Measurements from ENCODE around the gene QKI. TPM values are rescaled to one million over a fixed set of nuclear protein-coding genes. Genes with fewer than 3 reads are reported as not detected.

Gene QKI
- total and polyA plus RNA-seq, 2 of the 8 experiments (the other 6 are each of a cell fraction or from before 2014, with no cell fraction given): 181 to 183 TPM

- Histone ChIP-seq H3K79me2 (ENCODE audit: control insufficient read depth in 1 of 2, insufficient read depth in 2 of 2, low read length in 2 of 2) (no peaks in the 10 kb centered on the region), H2AK5ac (ENCODE audit: low read depth, low read length) (no peak overlapping the region), H2BK120ac (replicated peaks; ENCODE audit: low read depth, low read length) (no peak overlapping the region), H3K79me1 (ENCODE audit: low read depth, low read length) (no peaks in the 10 kb centered on the region), H3K4me1 (replicated peaks in 1 of 4; ENCODE audit: control insufficient read depth in 3 of 4, insufficient read depth in 4 of 4, low read length in 3 of 4) (peaks cover 0 to 11% (median 4%) of the 10 kb centered on the region in 4 experiments; a peak in 5 of 7 replicates), H4K8ac (ENCODE audit: extremely low read depth, insufficient read depth, low read length) (no peak overlapping the region), H3K56ac (replicated peaks; ENCODE audit: insufficient read length, low read depth, low read length) (no peak overlapping the region), H3K4me3 (ENCODE audit: extremely low read depth in 1 of 4, insufficient read depth in 2 of 4, low read depth in 3 of 4, low read length in 4 of 4) (peak overlapping the region in 2 of 4 experiments; percentile 8 to 53; a peak in 2 of 8 replicates), H3K14ac (ENCODE audit: insufficient read length) (no peak overlapping the region), H3K4me2 (ENCODE audit: insufficient read depth in 1 of 2, low read depth in 2 of 2, low read length in 2 of 2) (peak overlapping the region; percentile 78 to 85), H3K27ac (ENCODE audit: low read depth, low read length) (no peak overlapping the region), H3K9me3 (ENCODE audit: insufficient read depth in 2 of 2, low read depth in 1 of 2, low read length in 1 of 2) (no peaks in the 10 kb centered on the region), H3K36me3 (ENCODE audit: control insufficient read depth in 2 of 4, insufficient read depth in 4 of 4, low read length in 3 of 4) (no peaks in the 10 kb centered on the region), H3K18ac (ENCODE audit: extremely low read depth, low read length) (no peak overlapping the region; the same call in 1 of the 2 replicates), H4K5ac (ENCODE audit: insufficient read length, low read depth, low read length) (no peak overlapping the region), H2BK5ac (ENCODE audit: low read depth, low read length) (no peak overlapping the region), H3K23me2 (ENCODE audit: low read depth, low read length) (peaks cover 3% of the 10 kb centered on the region; the same call in 1 of the 2 replicates), H4K20me1 (replicated peaks in 1 of 2; ENCODE audit: control insufficient read depth in 1 of 2, insufficient read depth in 2 of 2, low read length in 2 of 2) (no peaks in the 10 kb centered on the region), H3K4ac (replicated peaks; ENCODE audit: insufficient read length, low read depth, low read length) (no peak overlapping the region), H4K91ac (replicated peaks; ENCODE audit: insufficient read length, low read length) (no peak overlapping the region), H3K9ac (replicated peaks in 1 of 4; ENCODE audit: extremely low read depth in 1 of 4, low read depth in 3 of 4, low read length in 3 of 4) (no peak overlapping the region; a peak in 1 of 7 replicates), H2BK20ac (ENCODE audit: low read length) (no peak overlapping the region), H3K27me3 (replicated peaks in 1 of 4; ENCODE audit: control insufficient read depth in 3 of 4, extremely low read depth in 1 of 4, insufficient read depth in 3 of 4, low read length in 3 of 4) (no peaks in the 10 kb centered on the region), H2AFZ (ENCODE audit: low read length) (no peak overlapping the region), H3K23ac (ENCODE audit: insufficient read length) (no peak overlapping the region), H2BK15ac (ENCODE audit: low read length) (no peak overlapping the region), H2BK12ac (ENCODE audit: low read depth, low read length) (no peak overlapping the region)
- DNase-seq (ENCODE audit: low read depth in 1 of 2, low spot score in 2 of 2) (peak in 1 of 2 experiments; percentile 38), FAIRE-seq (no peak)
- POLR2A ChIA-PET (ENCODE audit: partially characterized antibody): interaction anchor here (0.8 kb wide), 1 partner anchor 19 kb away, joined by 3 read pairs; no protein-coding TSS in a partner anchor
- 33% methylated on average over 4 of the region's 4 CpGs; no CpG with 5 or more reads in 1 of the 2 experiments for WGBS, 2 experiments (ENCODE audit: extremely low coverage in 1 of 2, insufficient coverage in 1 of 2, insufficient read length in 1 of 2, insufficient replicate concordance in 2 of 2, low coverage in 1 of 2, low lambda C conversion rate in 2 of 2, missing lambda C conversion rate in 1 of 2)
- CTCF ChIA-PET (ENCODE audit: partially characterized antibody): interaction anchor here (0.6 kb wide), 1 partner anchor 222 kb away, joined by 3 read pairs; no protein-coding TSS in a partner anchor
- TF ChIP-seq HDAC6 (IDR thresholded peaks at IDR 0.05; ENCODE audit: low read depth, low read length) (no peak), JUN (IDR thresholded peaks at IDR 0.05; ENCODE audit: low read depth, low read length) (no peak), POU5F1 (IDR thresholded peaks at IDR 0.05; ENCODE audit: low read depth, low read length) (no peak), SIRT6 (IDR thresholded peaks at IDR 0.05; ENCODE audit: low read length) (no peak), SP4 (IDR thresholded peaks at IDR 0.05; ENCODE audit: low read length) (no peak), ASH2L (IDR thresholded peaks at IDR 0.05; ENCODE audit: low read length) (no peak), SRF (IDR thresholded peaks at IDR 0.05; ENCODE audit: low read depth, low read length) (no peak), CHD2 (IDR thresholded peaks at IDR 0.05; ENCODE audit: low read length) (no peak), BACH1 (IDR thresholded peaks at IDR 0.05; ENCODE audit: low read length) (no peak), RNF2 (IDR thresholded peaks at IDR 0.05; ENCODE audit: borderline replicate concordance, low read depth, low read length, missing control alignments, poor library complexity, severe bottlenecking) (no peak), YY1 (IDR thresholded peaks at IDR 0.05; ENCODE audit: low read depth, low read length) (no peak), KDM5A (IDR thresholded peaks at IDR 0.05; ENCODE audit: low read length) (no peak), TCF12 (IDR thresholded peaks at IDR 0.05; ENCODE audit: low read depth, low read length) (no peak), KDM1A (IDR thresholded peaks at IDR 0.05; ENCODE audit: borderline replicate concordance, low read length) (no peak), SUZ12 (IDR thresholded peaks at IDR 0.05; ENCODE audit: low read length) (no peak)
These were observed 17.2 kb upstream of the QKI start for GRCh38 chr6:163397326-163397725.
